ENCODE results near the gene FNDC4.

FNDC4 gene

DNA sequence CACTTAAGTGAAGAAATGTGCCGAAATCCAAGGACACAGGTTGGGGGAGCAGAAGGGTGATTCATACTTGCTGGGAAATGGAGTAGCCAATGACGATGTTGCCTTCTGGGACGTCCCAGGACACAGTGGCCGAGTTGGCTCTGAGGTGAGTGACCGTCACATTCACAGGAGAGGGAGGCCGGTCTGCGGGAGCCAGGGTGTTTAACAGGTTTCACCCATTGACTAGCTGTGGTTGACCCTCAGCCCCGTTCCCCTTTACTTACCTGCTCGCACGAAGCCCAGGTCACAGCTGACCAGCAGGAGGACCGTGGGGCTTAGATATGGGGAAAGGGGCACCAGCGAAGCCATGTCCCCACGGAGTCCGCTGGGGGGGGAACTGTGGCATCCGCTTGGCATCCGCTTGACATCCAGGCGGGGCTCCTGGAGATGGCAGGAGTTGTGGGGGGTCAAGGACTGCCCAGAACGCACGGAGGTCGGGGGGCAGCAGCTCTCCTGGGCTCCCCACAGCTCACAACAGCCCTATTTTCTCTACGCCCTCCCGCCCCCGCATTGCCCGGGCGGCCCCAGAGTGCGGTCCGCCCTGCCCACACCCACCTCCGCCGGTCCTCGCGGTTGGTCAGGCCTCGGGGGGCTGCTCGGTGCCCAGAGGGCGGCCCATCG, 586 bp downstream of the FNDC4 start:
- no peak for DNase-seq (ENCODE audit: low spot score)

DNA sequence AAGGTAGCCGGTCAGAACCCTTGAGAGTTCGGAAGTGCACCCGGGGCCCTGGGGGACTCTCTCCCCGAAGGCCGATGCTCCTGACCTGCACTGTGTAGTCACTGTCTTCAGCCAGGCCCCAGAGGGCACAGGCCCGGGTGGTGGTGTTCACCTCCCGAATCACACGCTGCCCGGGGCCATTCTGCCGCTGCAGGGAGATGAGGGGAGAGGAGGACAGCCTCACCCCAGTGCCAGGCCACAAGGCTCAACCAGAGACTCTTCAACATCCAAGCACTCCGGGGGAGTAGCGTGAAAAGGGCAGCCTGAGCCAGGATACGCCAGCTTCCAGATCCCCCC, 1.1 kb downstream of the FNDC4 start:
- DNase-seq (ENCODE audit: low spot score): no peak

DNA sequence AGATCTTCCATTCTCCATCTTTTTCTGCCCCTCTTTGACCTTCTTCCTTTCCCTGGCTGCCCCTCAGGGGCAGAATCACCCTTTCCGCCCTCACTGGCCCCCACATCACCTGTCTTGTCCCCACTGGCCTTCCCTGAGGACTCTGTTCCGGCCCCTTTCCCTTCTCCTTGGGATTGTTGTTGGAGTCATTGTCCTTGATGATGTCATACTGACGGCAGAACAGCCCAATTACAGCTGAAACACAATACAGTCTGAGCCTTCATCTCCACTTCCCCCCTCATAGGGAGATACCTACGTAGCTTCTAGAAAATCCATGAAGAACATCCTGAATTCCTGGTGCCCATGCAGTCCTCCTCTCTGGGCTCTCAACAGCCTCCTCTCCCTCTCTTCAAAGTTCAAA, 2.4 kb downstream of the FNDC4 start:
- no peak for DNase-seq (ENCODE audit: low spot score)

GRCh38 chr2:27489498-27490397, 5.3 kb downstream of the FNDC4 start, which contains the start of gene IFT172:
TSS of gene IFT172 (minus strand) at chr2:27489743. CDS start at chr2:27489653, 90 bp downstream.
- peak; percentile 98 for DNase-seq (ENCODE audit: low spot score)

DNA sequence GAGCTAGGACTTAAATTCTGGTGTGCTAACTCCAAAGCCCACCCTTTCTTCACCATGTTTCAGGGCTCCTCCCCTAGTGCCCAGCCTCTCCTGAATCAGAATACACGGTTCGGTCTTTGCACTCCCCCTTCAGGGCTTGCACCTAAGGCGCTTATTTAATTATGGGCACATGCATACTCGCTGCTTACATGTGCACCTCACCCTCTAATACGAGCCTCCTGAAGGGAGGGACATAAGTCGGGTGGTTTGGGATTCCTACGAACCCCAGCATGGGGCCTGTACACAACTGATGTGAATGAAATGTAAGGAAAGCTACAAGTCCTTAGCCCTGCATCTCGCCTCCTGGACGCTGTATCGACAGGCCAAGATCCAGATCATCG, 5.9 kb downstream of the FNDC4 start:
- no peak for DNase-seq (ENCODE audit: low spot score)

- peak; percentile 16 for DNase-seq (ENCODE audit: low spot score)
Measured at GRCh38 chr2:27485496-27485895, 9.5 kb downstream of the FNDC4 start.

GRCh38 chr2:27471961-27472360, 23.0 kb downstream of the FNDC4 start:
- no peak for DNase-seq (ENCODE audit: low spot score)

DNA sequence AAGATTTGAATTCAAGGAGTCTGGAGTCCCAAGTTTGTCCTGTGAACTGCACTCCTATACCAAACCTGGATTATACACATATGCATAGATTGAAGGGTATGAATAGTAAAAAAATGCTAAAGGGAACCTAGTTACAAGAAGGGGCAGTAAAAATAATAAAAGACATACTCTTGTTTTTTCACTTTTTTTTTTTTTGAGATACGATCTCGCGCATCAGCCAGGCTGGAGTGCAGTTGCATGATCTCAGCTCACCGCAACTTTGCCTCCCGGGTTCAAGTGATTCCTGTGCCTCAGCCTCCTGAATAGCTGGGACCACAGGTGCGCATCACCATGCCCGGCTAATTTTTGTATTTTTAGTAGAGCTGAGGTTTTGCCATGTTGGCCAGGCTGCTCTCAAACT, 30.6 kb downstream of the FNDC4 start:
- no peak for DNase-seq (ENCODE audit: low spot score)

DNA sequence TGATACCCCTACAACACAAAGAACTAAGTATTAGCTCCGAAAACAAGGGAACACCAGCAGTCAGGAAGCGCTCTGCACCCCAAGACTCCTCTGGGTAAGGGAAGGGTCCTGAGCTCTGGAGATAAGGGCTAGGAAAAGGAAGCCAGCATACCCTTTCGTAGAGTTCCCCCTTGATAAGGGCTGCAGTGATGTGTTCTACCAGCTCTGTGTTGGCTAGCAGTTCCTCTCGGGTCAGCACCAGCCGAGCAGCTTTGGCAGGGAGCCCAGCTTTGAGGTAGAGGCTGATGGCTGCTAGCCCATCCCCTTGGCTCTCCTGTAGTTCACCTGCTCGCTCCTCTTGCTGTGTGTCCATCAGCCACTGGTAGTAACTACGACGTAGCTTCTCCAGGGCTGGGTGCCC, 33.9 kb downstream of the FNDC4 start:
- no peak for DNase-seq (ENCODE audit: low spot score)

GRCh38 chr2:27453968-27454367, 41.0 kb downstream of the FNDC4 start:
- no peak for DNase-seq (ENCODE audit: low spot score)

DNA sequence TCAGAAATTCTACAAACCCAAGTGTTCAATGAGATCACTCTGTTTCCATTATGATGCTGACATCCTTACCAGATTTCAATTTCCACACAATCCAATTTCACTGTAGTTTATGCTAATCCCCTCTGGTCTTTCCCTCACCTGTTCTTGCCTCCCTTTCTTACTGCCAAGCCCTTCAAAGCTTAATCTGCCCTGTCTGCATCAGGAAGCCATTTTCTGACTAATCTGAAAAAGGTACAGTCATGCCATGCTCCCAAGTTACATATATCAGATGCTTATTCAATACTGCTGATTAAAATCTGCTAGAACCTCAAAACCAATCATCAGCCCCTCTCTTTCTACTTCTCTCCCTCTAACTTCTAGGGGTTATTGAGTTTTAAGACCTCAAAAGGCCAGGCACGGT, 43.9 kb downstream of the FNDC4 start:
- no peak for DNase-seq (ENCODE audit: low spot score)

GRCh38 chr2:27448381-27448780, 46.6 kb downstream of the FNDC4 start:
- DNase-seq (ENCODE audit: low spot score): no peak

DNA sequence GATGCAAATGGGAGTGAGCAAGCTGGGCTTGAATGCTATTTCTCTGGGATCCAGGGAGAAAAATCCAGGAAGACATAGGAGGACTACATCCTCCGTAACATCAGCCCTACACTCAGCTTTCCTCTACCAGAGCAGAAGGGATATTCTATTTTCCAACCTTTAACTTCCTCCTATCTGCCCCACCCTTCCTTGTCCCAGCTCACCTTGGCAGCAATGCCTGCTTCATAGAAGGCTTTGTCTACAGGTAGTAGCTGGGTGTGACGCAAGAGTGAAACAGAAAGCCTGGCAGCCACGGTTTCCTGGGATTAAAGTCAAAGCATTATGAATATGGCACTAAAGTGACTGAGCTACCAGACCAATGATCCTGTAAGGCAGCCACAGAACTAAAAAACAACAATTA, 48.9 kb downstream of the FNDC4 start:
- no peak for DNase-seq (ENCODE audit: low spot score)

DNA sequence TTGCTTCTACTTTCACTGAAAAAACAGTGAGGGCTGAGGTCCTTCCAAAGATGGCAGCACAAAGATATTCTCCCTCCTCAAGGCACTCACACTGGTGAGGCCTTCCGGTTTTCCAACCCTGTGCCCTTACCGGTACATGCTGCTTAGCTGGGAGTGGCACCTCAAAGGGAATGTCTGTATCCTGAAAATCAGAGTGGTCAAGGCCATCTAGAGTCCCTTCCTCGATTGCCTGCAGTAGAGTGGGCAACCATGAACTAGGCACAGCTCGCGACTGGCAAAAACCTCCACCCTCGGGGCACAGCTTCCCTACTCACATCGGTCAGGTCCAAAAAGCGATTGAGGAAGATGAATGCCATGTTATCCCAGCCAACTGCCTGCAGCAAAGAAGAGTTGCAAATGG, 49.4 kb downstream of the FNDC4 start:
- no peak for DNase-seq (ENCODE audit: low spot score)

DNA sequence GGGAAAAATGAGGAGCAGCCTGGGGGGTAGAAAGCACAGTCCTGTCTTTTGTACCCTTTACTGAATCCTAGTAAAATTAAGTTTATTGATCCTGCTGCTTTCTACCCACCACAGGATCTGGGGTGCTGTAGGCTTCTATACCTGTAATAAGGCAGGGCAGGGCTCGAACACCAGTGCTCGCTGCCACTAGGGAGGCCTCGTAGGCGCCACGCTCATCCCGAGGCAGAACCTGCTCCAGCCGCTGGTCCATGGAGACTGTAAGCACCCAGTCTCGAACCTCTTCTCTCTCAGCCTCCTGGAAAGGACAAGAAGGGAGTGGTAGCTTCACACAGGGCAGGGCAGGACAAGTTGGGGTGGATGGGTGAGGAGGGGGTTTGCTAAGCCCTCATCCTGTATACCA, 49.8 kb downstream of the FNDC4 start:
- no peak for DNase-seq (ENCODE audit: low spot score)

DNA sequence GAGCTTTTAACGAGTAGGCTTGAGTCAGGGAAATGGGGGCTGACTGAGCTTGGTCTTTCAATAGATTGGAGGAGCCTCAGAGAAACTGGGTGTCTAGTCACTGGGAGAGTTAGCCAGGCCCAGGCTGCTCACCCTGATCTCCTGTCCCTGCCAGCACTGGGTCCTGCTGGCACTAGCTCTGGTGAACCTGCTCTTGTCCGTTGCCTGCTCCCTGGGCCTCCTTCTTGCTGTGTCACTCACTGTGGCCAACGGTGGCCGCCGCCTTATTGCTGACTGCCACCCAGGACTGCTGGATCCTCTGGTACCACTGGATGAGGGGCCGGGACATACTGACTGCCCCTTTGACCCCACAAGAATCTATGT, 52.1 kb downstream of the FNDC4 start:
- no peak for DNase-seq (ENCODE audit: low spot score)

GRCh38 chr2:27441958-27442919, 52.8 kb downstream of the FNDC4 start, which contains the start of gene KRTCAP3:
TSS of gene KRTCAP3 (plus strand) at chr2:27442381. CDS start at chr2:27442413, 32 bp downstream.
- peak; percentile 87 for DNase-seq (ENCODE audit: low spot score)
